GM18907 (cell line): ENCODE measurements around the gene NPIPB8.
"Not testable (repeated sequence)": the region's sequence is repeated elsewhere in the genome, so short reads cannot be mapped to it uniquely, and the experiment has no call there.

ENCODE experiments used
- ATAC-seq: cut with Tn5 transposase; IDR thresholded peaks from one replicate; pipeline ENCODE4 v1.9.1; 2021; ENCODE audit warnings: mild to moderate bottlenecking, moderate library complexity; ENCODE audit not compliant: unreplicated experiment

NPIPB8 gene

GRCh38 chr16:28623172-28623711 is 14.6 kb upstream of the NPIPB8 start:
- no peak for ATAC-seq

GRCh38 chr16:28630905-28631304 is 7.0 kb upstream of the NPIPB8 start:
- not testable (repeated sequence) for ATAC-seq

- ATAC-seq: not testable (repeated sequence)
Observed at GRCh38 chr16:28636093-28636823, 1.6 kb upstream of the NPIPB8 start.

- not testable (repeated sequence) for ATAC-seq
Observed at GRCh38 chr16:28638359-28638758, 494 bp downstream of the NPIPB8 start.

- ATAC-seq: not testable (repeated sequence)
Observed at GRCh38 chr16:28639959-28640358, 2.1 kb downstream of the NPIPB8 start.

GRCh38 chr16:28666264-28666663 is 28.4 kb downstream of the NPIPB8 start:
- not testable (repeated sequence) for ATAC-seq

- ATAC-seq: not testable (repeated sequence)
Observed at GRCh38 chr16:28667480-28667879, 29.6 kb downstream of the NPIPB8 start.

GRCh38 chr16:28668199-28668598 is 30.3 kb downstream of the NPIPB8 start:
- not testable (repeated sequence) for ATAC-seq

- ATAC-seq: peak; percentile 81
Observed at GRCh38 chr16:28688327-28688952, 50.6 kb downstream of the NPIPB8 start.

- ATAC-seq: not testable (repeated sequence)
Observed at GRCh38 chr16:28689425-28689824, 51.6 kb downstream of the NPIPB8 start.

- ATAC-seq: not testable (repeated sequence)
Observed at GRCh38 chr16:28691722-28692121, 53.9 kb downstream of the NPIPB8 start.

- not testable (repeated sequence) for ATAC-seq
Observed at GRCh38 chr16:28693257-28693950, 55.5 kb downstream of the NPIPB8 start.

- ATAC-seq: not testable (repeated sequence)
Observed at GRCh38 chr16:28699792-28700191, 61.9 kb downstream of the NPIPB8 start.

GRCh38 chr16:28700349-28700748 is 62.5 kb downstream of the NPIPB8 start:
- ATAC-seq: not testable (repeated sequence)

- ATAC-seq: not testable (repeated sequence)
Observed at GRCh38 chr16:28701384-28701783, 63.5 kb downstream of the NPIPB8 start.

GRCh38 chr16:28704246-28704645 is 66.4 kb downstream of the NPIPB8 start:
- ATAC-seq: not testable (repeated sequence)
